Activated CD4-positive, alpha-beta T cell treated with anti-CD3 and anti-CD28 coated beads, Interleukin-2, amount 10 ng/mL, durations not matched to agents 7 days and 5 days (primary cell): ENCODE results near the gene ATG4D. TPM values are rescaled to one million over a fixed set of nuclear protein-coding genes. Genes with fewer than 3 reads are reported as not detected.

ENCODE experiments used
- CTCF ChIA-PET: fragments of 350-600 bp; sonication (Branson Sonifier 250); formaldehyde crosslinking; loops from one replicate; lab custom pipeline; 2021; ENCODE audit warnings: antibody characterized with exemption; lab: Charles Lee
- POLR2A ChIA-PET: fragments of 350-600 bp; sonication (Branson Sonifier 250); formaldehyde crosslinking; loops from one replicate; lab custom pipeline; 2021; ENCODE audit warnings: antibody characterized with exemption; lab: Charles Lee
- DNase-seq: peaks from one replicate; pipeline ENCODE4 v3.0.0-alpha.2; 2020
- H3K27ac Mint-ChIP-seq: one replicate; pipeline ENCODE4 v1.8.0; 2021; ENCODE audit warnings: mild to moderate bottlenecking, moderate library complexity, mixed read lengths
- H3K27me3 Mint-ChIP-seq: one replicate; pipeline ENCODE4 v1.8.0; 2021; ENCODE audit warnings: mixed read lengths
- H3K36me3 Mint-ChIP-seq: one replicate; pipeline ENCODE4 v1.8.0; 2021; ENCODE audit warnings: low read depth, mixed read lengths
- H3K4me1 Mint-ChIP-seq: one replicate; pipeline ENCODE4 v1.8.0; 2021; ENCODE audit warnings: mixed read lengths
- H3K4me3 Mint-ChIP-seq: one replicate; pipeline ENCODE4 v1.8.0; 2021; ENCODE audit warnings: mild to moderate bottlenecking, moderate library complexity, mixed read lengths
- H3K9me3 Mint-ChIP-seq: one replicate; pipeline ENCODE4 v1.8.0; 2021; ENCODE audit warnings: mixed read lengths
- microRNA-seq: library from miRNA; unstranded; fragments of <30 nt; microRNA quantifications from one replicate; pipeline ENCODE4 v1.2.0, GENCODE V29; 2021; ENCODE audit warnings: borderline microRNAs expressed, borderline replicate concordance
- total RNA-seq, 2 experiments: library from RNA; stranded (reverse); gene quantifications; one replicate each; pipeline ENCODE4 v1.2.3, GENCODE V29; 2021

The ATG4D gene
- total RNA-seq, 2 experiments from 2014 or later: 40.0 to 41.4 TPM

DNA sequence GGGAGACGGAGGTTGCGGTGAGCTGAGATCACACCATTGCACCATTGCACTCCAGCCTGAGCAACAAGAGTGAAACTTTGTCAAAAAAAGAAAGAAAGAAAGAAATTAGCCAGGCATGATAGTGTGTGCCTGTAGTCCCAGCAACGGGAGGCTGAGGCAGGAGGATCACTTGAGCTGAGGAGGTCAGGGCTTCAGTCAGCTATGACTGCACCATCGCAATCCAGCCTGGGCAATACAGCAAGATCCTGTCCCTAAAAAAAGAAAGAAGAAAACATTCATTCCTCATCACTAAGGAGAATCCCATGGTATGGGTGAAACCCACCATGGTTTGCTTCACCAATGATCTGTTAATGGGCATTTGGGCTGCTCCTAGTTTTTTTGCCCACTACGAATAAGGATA is 56.4 kb downstream of the ATG4D start:
- no peaks in the 10 kb centered on the region for H3K9me3 Mint-ChIP-seq
- DNase-seq: no peak
- CTCF ChIA-PET: interaction anchor here (0.7 kb wide), 1 partner anchor 30 kb away, joined by 3 read pairs; no protein-coding TSS in a partner anchor
- peaks cover 9% of the 10 kb centered on the region for H3K36me3 Mint-ChIP-seq
- H3K4me3 Mint-ChIP-seq: no peak overlapping the region
- POLR2A ChIA-PET: no interaction called here
- no peak overlapping the region for H3K27ac Mint-ChIP-seq
- peaks cover 8% of the 10 kb centered on the region for H3K27me3 Mint-ChIP-seq
- H3K4me1 Mint-ChIP-seq: peaks cover 40% of the 10 kb centered on the region

DNA sequence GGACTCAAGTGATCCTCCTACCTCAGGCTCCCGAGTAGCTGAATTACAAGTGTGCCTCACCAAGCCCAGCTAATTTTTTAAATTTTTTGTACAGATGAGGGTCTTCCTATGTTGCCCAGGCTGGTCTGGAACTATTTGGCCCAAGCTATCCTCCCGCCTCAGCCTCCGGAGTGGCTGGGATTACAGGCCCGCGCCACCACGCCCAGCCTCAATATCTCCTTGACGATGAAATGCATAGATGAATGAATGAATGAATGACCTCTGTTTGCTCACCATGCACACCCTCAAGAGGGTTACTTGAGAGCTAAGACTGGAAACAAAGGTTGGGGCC is 58.3 kb downstream of the ATG4D start:
- H3K4me3 Mint-ChIP-seq: peak overlapping the region; percentile 70
- CTCF ChIA-PET: interaction anchor here (0.9 to 2.3 kb wide), 6 partner anchors 21 to 186 kb away, joined by 3 to 11 read pairs (median 4); no protein-coding TSS in a partner anchor
- H3K36me3 Mint-ChIP-seq: peaks cover 9% of the 10 kb centered on the region
- no peak for DNase-seq
- H3K27ac Mint-ChIP-seq: peak overlapping the region; percentile 85
- peaks cover 8% of the 10 kb centered on the region for H3K27me3 Mint-ChIP-seq
- POLR2A ChIA-PET: no interaction called here
- H3K9me3 Mint-ChIP-seq: no peaks in the 10 kb centered on the region
- H3K4me1 Mint-ChIP-seq: peaks cover 24% of the 10 kb centered on the region

GRCh38 chr19:10602330-10603083 is 58.8 kb downstream of the ATG4D start:
- ChIA-PET CTCF (interaction anchor here (0.9 to 2.3 kb wide), 7 partner anchors 21 to 186 kb away, joined by 3 to 11 read pairs (median 4); partner anchors contain the start of gene QTRT1), POLR2A (no interaction called here)
- Mint-ChIP-seq H3K9me3 (no peaks in the 10 kb centered on the region), H3K36me3 (peaks cover 9% of the 10 kb centered on the region), H3K27me3 (peaks cover 8% of the 10 kb centered on the region), H3K4me1 (peaks cover 22% of the 10 kb centered on the region), H3K4me3 (peak overlapping the region; percentile 89), H3K27ac (peak overlapping the region; percentile 100)
- DNase-seq: peak; percentile 87

Small RNAs within 50 kb of the gene (microRNA-seq; reads per million reads assigned to microRNA genes)
- not detected for gene MIR1238

Other genes with a start within 250 kb of the ATG4D start
- 1 to 10 TPM; 1.6 to 3.4 TPM for gene ZGLP1, start 234.1 kb upstream of the ATG4D start, total RNA-seq
- 1 to 10 TPM; 5.5 to 9.0 TPM for gene FDX2, start 227.9 kb upstream of the ATG4D start, total RNA-seq
- gene RAVER1, start 210.4 kb upstream of the ATG4D start, total RNA-seq: 10 to 100 TPM; 69.3 to 75.6 TPM
- 100 to 1,000 TPM; 230 to 233 TPM for gene ICAM3, start 204.3 kb upstream of the ATG4D start, total RNA-seq
- 100 to 1,000 TPM; 251 to 263 TPM for gene TYK2, start 163.3 kb upstream of the ATG4D start, total RNA-seq
- 100 to 1,000 TPM; 200 to 205 TPM for gene CDC37, start 140.4 kb upstream of the ATG4D start, total RNA-seq
- 10 to 100 TPM; 12.7 to 14.3 TPM for gene PDE4A, start 123.4 kb upstream of the ATG4D start, total RNA-seq
- gene KEAP1, start 40.5 kb upstream of the ATG4D start, total RNA-seq: 10 to 100 TPM; 68.3 to 93.8 TPM
- gene S1PR5, start 26.5 kb upstream of the ATG4D start, total RNA-seq: not detected
- 10 to 100 TPM; 68.1 to 78.4 TPM for gene KRI1, start 22.1 kb downstream of the ATG4D start, total RNA-seq
- 10 to 100 TPM; 78.6 to 88.9 TPM for gene CDKN2D, start 25.1 kb downstream of the ATG4D start, total RNA-seq
- not detected for gene AP1M2, start 43.4 kb downstream of the ATG4D start, total RNA-seq
- 100 to 1,000 TPM; 162 to 189 TPM for gene SLC44A2, start 81.6 kb downstream of the ATG4D start, total RNA-seq
- 100 to 1,000 TPM; 385 to 389 TPM for gene ILF3, start 110.4 kb downstream of the ATG4D start, total RNA-seq
- gene QTRT1, start 157.5 kb downstream of the ATG4D start, total RNA-seq: 10 to 100 TPM; 39.9 to 43.8 TPM
- gene DNM2, start 174.2 kb downstream of the ATG4D start, total RNA-seq: 100 to 1,000 TPM; 268 to 270 TPM